NCI-H526 (cell line): ENCODE data around the gene BRCA1.
"Not testable (repeated sequence)": the region's sequence is repeated elsewhere in the genome, so short reads cannot be mapped to it uniquely, and the experiment has no call there.

Experiments
- DNase-seq, 2 experiments: peaks; one replicate each; lab custom pipeline; 2025; lab: John Stamatoyannopoulos, UW

BRCA1 gene

GRCh38 chr17:43134774-43135453 lies 9.8 kb upstream of the BRCA1 start:
- DNase-seq: no peak

- DNase-seq: not testable (repeated sequence)
These were observed 8.3 kb upstream of the BRCA1 start for GRCh38 chr17:43133439-43133838.

DNA sequence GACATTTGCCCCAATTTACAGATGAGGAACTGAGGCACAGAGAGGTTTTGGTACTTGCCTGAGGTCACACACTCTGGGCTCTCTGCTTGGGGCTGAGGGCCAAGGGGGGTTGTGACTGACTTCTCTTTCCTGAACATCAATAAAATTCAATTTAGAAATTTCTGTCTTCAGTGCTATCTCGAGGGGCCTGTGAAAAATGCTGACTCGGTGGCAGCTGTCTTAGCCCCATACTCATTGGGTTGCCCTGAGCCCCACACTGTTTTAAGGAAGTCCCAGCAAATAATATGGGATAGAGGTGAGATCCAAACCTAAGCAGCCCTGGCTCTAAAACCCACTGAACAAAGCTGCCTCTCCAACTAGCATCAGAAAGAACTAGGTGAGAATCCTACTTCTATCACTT lies 7.0 kb upstream of the BRCA1 start:
- no peak for DNase-seq

- no peak for DNase-seq
These were observed 4.5 kb upstream of the BRCA1 start for GRCh38 chr17:43129671-43130010.

DNA sequence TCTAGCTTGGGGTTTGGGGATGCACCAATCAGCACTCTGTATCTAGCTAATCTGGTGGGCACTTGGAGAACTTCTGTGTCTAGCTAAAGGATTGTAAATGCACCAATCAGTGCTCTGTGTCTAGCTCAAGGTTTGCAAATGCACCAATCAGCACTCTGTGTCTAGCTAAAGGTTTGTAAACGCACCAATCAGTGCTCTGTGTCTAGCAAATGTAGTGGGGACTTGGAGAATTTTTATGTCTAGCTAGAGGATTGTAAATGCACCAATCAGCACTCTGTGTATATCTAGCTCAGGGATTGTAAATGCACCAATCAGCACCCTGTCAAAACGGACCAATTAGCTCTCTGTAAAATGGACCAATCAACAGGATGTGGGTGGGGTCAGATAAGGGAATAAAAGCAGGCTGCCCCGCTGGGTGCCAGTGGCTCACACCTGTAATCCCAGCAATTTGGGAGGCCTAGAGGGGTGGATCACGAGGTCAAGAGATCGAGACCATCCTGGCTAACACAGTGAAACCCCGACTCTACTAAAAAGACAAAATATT lies 2.2 kb upstream of the BRCA1 start:
- DNase-seq: not testable (repeated sequence)

GRCh38 chr17:43126911-43127290 lies 1.7 kb upstream of the BRCA1 start:
- no peak for DNase-seq

DNA sequence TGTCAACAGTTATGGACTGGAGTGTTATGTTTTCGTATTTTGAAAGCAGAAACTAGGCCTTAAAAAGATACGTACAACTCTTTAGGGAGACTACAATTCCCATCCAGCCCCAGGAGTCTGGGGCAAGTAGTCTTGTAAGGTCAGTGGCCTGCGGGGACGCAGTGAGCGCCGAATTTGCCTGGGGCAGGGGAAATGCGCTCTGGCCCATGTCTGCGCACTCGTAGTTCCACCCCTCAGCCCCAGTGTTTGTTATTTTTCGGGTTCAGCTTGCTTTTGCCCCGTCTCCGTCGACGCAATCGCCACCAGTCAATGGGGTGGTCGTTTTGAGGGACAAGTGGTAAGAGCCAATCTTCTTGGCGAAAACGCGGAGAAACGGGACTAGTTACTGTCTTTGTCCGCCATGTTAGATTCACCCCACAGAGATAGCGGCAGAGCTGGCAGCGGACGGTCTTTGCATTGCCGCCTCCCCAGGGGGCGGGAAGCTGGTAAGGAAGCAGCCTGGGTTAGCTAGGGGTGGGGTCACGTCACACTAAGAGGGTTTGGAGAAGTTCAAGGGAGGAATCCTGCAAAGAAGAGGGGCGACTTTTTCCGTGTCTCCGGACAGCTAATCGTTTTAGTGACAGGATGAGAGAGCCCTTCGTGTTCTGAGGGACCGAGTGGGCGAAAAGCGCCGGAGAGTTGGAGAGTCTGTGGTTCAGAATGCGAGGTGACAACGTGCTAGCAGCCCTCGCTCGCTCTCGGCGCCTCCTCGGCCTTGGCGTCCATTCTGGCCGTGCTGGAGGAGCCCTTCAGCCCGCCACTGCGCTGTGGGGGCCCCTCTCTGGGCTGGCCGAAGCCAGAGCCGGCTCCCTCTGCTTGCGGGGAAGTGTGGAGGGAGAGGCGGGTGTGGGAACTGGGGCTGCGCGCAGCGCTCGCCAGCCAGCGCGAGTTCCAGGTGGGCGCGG lies 1.1 kb upstream of the BRCA1 start:
- peak in 1 of 2 experiments; percentile 4 for DNase-seq

- DNase-seq: no peak
These were observed 6.2 kb downstream of the BRCA1 start for GRCh38 chr17:43118679-43119615.

- DNase-seq: no peak
These were observed 11.0 kb downstream of the BRCA1 start for GRCh38 chr17:43114151-43114552.

DNA sequence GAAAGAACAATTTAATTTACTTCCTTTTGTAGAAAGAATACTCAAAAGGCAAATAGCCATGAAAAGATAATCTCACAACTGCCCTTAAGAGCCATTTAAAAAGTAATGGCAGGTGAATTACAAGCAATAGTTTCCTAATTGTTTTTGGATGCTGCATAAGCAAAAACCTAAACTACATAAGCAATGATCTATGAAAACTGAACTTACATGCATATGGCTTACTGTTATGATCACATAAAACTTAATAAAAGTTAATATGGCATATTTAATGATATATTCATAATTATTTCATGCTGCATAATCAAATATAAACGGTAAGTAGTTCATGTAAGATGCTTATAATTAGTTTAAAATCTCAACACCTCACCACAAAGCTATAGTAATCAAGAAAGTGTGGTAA lies 18.6 kb downstream of the BRCA1 start:
- DNase-seq: no peak

GRCh38 chr17:43105146-43105545 lies 20.0 kb downstream of the BRCA1 start:
- no peak for DNase-seq

DNA sequence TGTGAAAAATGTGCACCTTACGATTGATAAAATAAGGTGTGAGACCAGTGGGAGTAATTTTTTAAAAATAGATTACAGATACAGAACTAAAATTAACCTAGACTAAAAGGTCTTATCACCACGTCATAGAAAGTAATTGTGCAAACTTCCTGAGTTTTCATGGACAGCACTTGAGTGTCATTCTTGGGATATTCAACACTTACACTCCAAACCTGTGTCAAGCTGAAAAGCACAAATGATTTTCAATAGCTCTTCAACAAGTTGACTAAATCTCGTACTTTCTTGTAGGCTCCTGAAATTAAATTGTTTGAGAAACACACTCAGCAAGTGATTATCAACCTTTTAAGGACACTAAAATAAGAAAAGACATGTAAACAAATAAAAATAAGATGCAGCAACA lies 20.5 kb downstream of the BRCA1 start:
- DNase-seq: no peak

GRCh38 chr17:43095364-43095763 lies 29.8 kb downstream of the BRCA1 start:
- not testable (repeated sequence) for DNase-seq

DNA sequence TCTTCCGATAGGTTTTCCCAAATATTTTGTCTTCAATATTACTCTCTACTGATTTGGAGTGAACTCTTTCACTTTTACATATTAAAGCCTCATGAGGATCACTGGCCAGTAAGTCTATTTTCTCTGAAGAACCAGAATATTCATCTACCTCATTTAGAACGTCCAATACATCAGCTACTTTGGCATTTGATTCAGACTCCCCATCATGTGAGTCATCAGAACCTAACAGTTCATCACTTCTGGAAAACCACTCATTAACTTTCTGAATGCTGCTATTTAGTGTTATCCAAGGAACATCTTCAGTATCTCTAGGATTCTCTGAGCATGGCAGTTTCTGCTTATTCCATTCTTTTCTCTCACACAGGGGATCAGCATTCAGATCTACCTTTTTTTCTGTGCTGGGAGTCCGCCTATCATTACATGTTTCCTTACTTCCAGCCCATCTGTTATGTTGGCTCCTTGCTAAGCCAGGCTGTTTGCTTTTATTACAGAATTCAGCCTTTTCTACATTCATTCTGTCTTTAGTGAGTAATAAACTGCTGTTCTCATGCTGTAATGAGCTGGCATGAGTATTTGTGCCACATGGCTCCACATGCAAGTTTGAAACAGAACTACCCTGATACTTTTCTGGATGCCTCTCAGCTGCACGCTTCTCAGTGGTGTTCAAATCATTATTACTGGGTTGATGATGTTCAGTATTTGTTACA lies 30.9 kb downstream of the BRCA1 start:
- no peak for DNase-seq

- no peak for DNase-seq
These were observed 32.3 kb downstream of the BRCA1 start for GRCh38 chr17:43092901-43093300.

GRCh38 chr17:43090022-43090421 lies 35.1 kb downstream of the BRCA1 start:
- no peak for DNase-seq

- no peak for DNase-seq
These were observed 39.7 kb downstream of the BRCA1 start for GRCh38 chr17:43085474-43085873.

DNA sequence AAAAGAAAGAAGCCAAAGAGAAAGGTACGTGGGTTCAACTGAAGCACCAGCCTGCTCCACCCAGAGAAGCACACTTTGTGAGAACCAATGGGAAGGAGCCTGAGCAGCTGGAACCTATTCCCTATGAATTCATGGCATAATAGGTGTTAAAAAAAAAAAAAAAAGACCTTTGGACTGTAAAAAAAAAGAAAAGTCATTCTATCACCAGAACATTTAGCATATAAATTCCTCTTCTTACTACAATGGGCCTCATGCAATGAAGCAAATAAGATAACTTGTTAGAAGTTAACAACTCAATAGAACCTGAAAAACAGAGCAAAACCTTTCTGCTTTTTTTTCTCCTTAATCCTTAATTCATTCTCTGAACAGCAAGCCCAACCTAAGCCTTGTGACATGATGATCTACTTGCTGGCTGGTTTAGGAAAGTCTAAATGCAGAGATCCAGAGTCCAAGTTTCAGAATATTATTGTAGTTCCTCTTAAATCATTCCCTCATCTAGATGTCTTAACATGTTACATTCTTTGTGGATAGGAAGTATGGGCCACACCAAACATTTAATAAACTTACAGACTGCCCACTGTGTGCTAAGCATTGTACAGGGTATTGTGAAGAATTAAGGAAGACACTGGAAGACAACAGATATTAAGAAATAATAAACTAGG lies 45.4 kb downstream of the BRCA1 start:
- DNase-seq: no peak

GRCh38 chr17:43074869-43075268 lies 50.3 kb downstream of the BRCA1 start:
- DNase-seq: no peak

GRCh38 chr17:43070872-43071271 lies 54.3 kb downstream of the BRCA1 start:
- DNase-seq: no peak

DNA sequence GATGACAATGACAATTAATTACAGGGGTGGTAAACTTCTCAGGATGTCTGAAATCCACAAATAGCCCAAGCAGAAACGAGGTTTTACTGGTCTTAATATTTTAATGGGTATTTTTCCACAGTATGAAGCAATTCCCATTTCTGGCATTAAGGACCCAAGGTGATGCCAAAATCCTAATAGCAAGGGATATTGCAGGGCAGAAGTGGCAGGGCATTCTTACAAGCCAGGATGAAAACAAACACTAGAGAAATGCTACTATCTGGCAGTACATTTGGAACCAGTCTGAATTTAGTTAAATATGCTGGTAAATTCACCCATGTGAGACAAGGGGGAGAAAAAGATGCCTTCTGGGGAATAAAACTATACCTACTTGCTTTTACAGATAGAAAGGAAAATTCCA lies 54.9 kb downstream of the BRCA1 start:
- DNase-seq: no peak
